Measurements from ENCODE around the gene KCNJ6. TPM values are rescaled to one million over a fixed set of nuclear protein-coding genes. Genes with fewer than 3 reads are reported as not detected.

KCNJ6 gene, protein sequence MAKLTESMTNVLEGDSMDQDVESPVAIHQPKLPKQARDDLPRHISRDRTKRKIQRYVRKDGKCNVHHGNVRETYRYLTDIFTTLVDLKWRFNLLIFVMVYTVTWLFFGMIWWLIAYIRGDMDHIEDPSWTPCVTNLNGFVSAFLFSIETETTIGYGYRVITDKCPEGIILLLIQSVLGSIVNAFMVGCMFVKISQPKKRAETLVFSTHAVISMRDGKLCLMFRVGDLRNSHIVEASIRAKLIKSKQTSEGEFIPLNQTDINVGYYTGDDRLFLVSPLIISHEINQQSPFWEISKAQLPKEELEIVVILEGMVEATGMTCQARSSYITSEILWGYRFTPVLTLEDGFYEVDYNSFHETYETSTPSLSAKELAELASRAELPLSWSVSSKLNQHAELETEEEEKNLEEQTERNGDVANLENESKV
- total RNA-seq (not detected), polyA plus RNA-seq (under 1 TPM in 1 of 2 donors, not detected in 1; 0.01 TPM), total RNA-seq (not detected)

GRCh38 chr21:37916310-37917051 lies at the start of gene KCNJ6:
Gene KCNJ6, minus strand, starts transcription at chr21:37916457. Its CDS starts 75,775 bp downstream, at chr21:37840682.
- ChIA-PET POLR2A (no interaction called here), CTCF (no interaction called here)
- Mint-ChIP-seq H3K4me1 (peaks cover 2 to 15% (median 9%) of the 10 kb centered on the region in 7 donors), H3K27me3 (peaks cover 58 to 82% (median 73%) of the 10 kb centered on the region in 5 donors), H3K36me3 (peaks cover 0 to 12% (median 0%) of the 10 kb centered on the region in 5 donors), H3K4me3 (peak within 1 kb of the TSS in 7 of 10 donors; percentile 14 to 73 (median 33)), H3K9me3 (peaks cover 0 to 10% (median 0%) of the 10 kb centered on the region in 11 donors), H3K27ac (no peak within 1 kb of the TSS)
- Histone ChIP-seq H3K4me3 (ENCODE audit: low read length) (no peak within 1 kb of the TSS), H3K4me1 (ENCODE audit: control insufficient read depth in 2 of 2, insufficient read depth in 2 of 2, low read length in 2 of 2) (no peaks in the 10 kb centered on the region), H3K27ac (ENCODE audit: low read depth, low read length) (no peak within 1 kb of the TSS), H3K27me3 (ENCODE audit: control insufficient read depth in 2 of 2, insufficient read depth in 2 of 2, low read length in 2 of 2) (no peaks in the 10 kb centered on the region), H3K9me3 (ENCODE audit: control insufficient read depth in 2 of 3, low read length in 3 of 3) (no peaks in the 10 kb centered on the region), H3K36me3 (ENCODE audit: control insufficient read depth in 2 of 3, insufficient read depth in 3 of 3, low read length in 3 of 3) (no peaks in the 10 kb centered on the region)
- intact Hi-C loops (cut with micrococcal nuclease), result no loop called here
- peak in 1 of 9 donors; percentile 23 for DNase-seq
- no peak for ATAC-seq

- no peak for DNase-seq
- H3K4me1 ChIP-seq (ENCODE audit: control insufficient read depth in 2 of 2, insufficient read depth in 2 of 2, low read length in 2 of 2), result no peaks in the 10 kb centered on the region
- ChIA-PET CTCF (no interaction called here), POLR2A (no interaction called here)
- Mint-ChIP-seq H3K27ac (no peak overlapping the region), H3K4me3 (no peak overlapping the region), H3K9me3 (peaks cover 0 to 3% (median 0%) of the 10 kb centered on the region in 11 donors), H3K36me3 (no peaks in the 10 kb centered on the region), H3K27me3 (peaks cover 0 to 20% (median 15%) of the 10 kb centered on the region in 5 donors), H3K4me1 (peaks cover 0 to 2% (median 0%) of the 10 kb centered on the region in 7 donors)
- no peaks in the 10 kb centered on the region for H3K9me3 ChIP-seq (ENCODE audit: control insufficient read depth in 2 of 3, low read length in 3 of 3)
- ATAC-seq, result no peak
- no peaks in the 10 kb centered on the region for H3K36me3 ChIP-seq (ENCODE audit: control insufficient read depth in 2 of 3, insufficient read depth in 3 of 3, low read length in 3 of 3)
- intact Hi-C loops (cut with micrococcal nuclease), result no loop called here
- no peak overlapping the region for H3K27ac ChIP-seq (ENCODE audit: low read depth, low read length)
- H3K27me3 ChIP-seq (ENCODE audit: control insufficient read depth in 2 of 2, insufficient read depth in 2 of 2, low read length in 2 of 2), result peaks cover 0 to 3% of the 10 kb centered on the region in 2 donors
- no peak overlapping the region for H3K4me3 ChIP-seq (ENCODE audit: low read length)
Measured at GRCh38 chr21:37965088-37965805, 49.0 kb upstream of the KCNJ6 start.

- no peak overlapping the region for H3K4me3 Mint-ChIP-seq
- no peak overlapping the region for H3K27ac Mint-ChIP-seq
- Histone ChIP-seq H3K36me3 (ENCODE audit: control insufficient read depth in 2 of 3, insufficient read depth in 3 of 3, low read length in 3 of 3) (no peaks in the 10 kb centered on the region), H3K4me3 (ENCODE audit: low read length) (no peak overlapping the region), H3K27ac (ENCODE audit: low read depth, low read length) (no peak overlapping the region), H3K9me3 (ENCODE audit: control insufficient read depth in 2 of 3, low read length in 3 of 3) (no peaks in the 10 kb centered on the region), H3K4me1 (ENCODE audit: control insufficient read depth in 2 of 2, insufficient read depth in 2 of 2, low read length in 2 of 2) (no peaks in the 10 kb centered on the region), H3K27me3 (ENCODE audit: control insufficient read depth in 2 of 2, insufficient read depth in 2 of 2, low read length in 2 of 2) (no peaks in the 10 kb centered on the region)
- intact Hi-C loops (cut with micrococcal nuclease), result no loop called here
- H3K9me3 Mint-ChIP-seq, result peaks cover 0 to under 1% (median 0%) of the 10 kb centered on the region in 11 donors
- CTCF ChIA-PET, result no interaction called here
- H3K36me3 Mint-ChIP-seq, result no peaks in the 10 kb centered on the region
- POLR2A ChIA-PET, result no interaction called here
- DNase-seq (no peak), ATAC-seq (no peak)
- H3K4me1 Mint-ChIP-seq, result no peaks in the 10 kb centered on the region
- H3K27me3 Mint-ChIP-seq, result peaks cover 0 to 38% (median 16%) of the 10 kb centered on the region in 5 donors
Measured at GRCh38 chr21:37958537-37958936, 42.3 kb upstream of the KCNJ6 start.

DNA sequence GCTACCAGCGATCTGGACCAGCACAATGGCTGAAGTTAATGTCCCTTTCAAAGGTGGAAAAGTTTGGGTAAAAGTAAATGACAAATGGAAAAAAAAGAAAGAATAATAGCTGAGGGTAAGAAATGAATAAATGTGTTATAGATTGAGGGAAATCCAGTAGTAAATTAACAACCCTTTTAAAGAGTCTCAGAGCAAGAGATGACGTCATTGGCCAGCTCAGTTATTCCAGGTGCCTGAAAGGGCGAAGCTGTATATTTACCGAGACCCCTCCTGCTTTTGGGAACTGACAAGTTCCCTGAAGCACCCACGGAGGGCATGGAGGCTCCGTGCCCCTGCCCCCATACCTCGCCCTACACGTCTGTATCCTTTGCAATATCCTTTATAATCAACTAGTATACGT lies 40.5 kb upstream of the KCNJ6 start:
- Mint-ChIP-seq H3K36me3 (no peaks in the 10 kb centered on the region), H3K4me1 (no peaks in the 10 kb centered on the region), H3K27me3 (peaks cover 0 to 33% (median 16%) of the 10 kb centered on the region in 5 donors), H3K9me3 (no peaks in the 10 kb centered on the region), H3K4me3 (no peak overlapping the region), H3K27ac (no peak overlapping the region)
- DNase-seq, result no peak
- POLR2A ChIA-PET, result no interaction called here
- Histone ChIP-seq H3K9me3 (ENCODE audit: control insufficient read depth in 2 of 3, low read length in 3 of 3) (no peaks in the 10 kb centered on the region), H3K4me1 (ENCODE audit: control insufficient read depth in 2 of 2, insufficient read depth in 2 of 2, low read length in 2 of 2) (no peaks in the 10 kb centered on the region), H3K27ac (ENCODE audit: low read depth, low read length) (no peak overlapping the region), H3K36me3 (ENCODE audit: control insufficient read depth in 2 of 3, insufficient read depth in 3 of 3, low read length in 3 of 3) (no peaks in the 10 kb centered on the region), H3K27me3 (ENCODE audit: control insufficient read depth in 2 of 2, insufficient read depth in 2 of 2, low read length in 2 of 2) (no peaks in the 10 kb centered on the region), H3K4me3 (ENCODE audit: low read length) (no peak overlapping the region)
- intact Hi-C loops (cut with micrococcal nuclease), result no loop called here
- no peak for ATAC-seq
- CTCF ChIA-PET, result interaction anchor here (0.6 kb wide), 1 partner anchor 567 kb away, joined by 3 read pairs; no protein-coding TSS in a partner anchor

- Histone ChIP-seq H3K9me3 (ENCODE audit: control insufficient read depth in 2 of 3, low read length in 3 of 3) (no peaks in the 10 kb centered on the region), H3K36me3 (ENCODE audit: control insufficient read depth in 2 of 3, insufficient read depth in 3 of 3, low read length in 3 of 3) (no peaks in the 10 kb centered on the region), H3K27me3 (ENCODE audit: control insufficient read depth in 2 of 2, insufficient read depth in 2 of 2, low read length in 2 of 2) (no peaks in the 10 kb centered on the region), H3K4me3 (ENCODE audit: low read length) (no peak overlapping the region), H3K4me1 (ENCODE audit: control insufficient read depth in 2 of 2, insufficient read depth in 2 of 2, low read length in 2 of 2) (no peaks in the 10 kb centered on the region), H3K27ac (ENCODE audit: low read depth, low read length) (no peak overlapping the region)
- DNase-seq (no peak), ATAC-seq (no peak)
- H3K27ac Mint-ChIP-seq, result no peak overlapping the region
- H3K36me3 Mint-ChIP-seq, result no peaks in the 10 kb centered on the region
- H3K27me3 Mint-ChIP-seq, result peaks cover 0 to 20% (median 12%) of the 10 kb centered on the region in 5 donors
- ChIA-PET POLR2A (no interaction called here), CTCF (no interaction called here)
- no peak overlapping the region for H3K4me3 Mint-ChIP-seq
- H3K4me1 Mint-ChIP-seq, result no peaks in the 10 kb centered on the region
- H3K9me3 Mint-ChIP-seq, result peaks cover 0 to 12% (median 0%) of the 10 kb centered on the region in 11 donors
- intact Hi-C loops (cut with micrococcal nuclease), result no loop called here
Measured at GRCh38 chr21:37945036-37945435, 28.8 kb upstream of the KCNJ6 start.

DNA sequence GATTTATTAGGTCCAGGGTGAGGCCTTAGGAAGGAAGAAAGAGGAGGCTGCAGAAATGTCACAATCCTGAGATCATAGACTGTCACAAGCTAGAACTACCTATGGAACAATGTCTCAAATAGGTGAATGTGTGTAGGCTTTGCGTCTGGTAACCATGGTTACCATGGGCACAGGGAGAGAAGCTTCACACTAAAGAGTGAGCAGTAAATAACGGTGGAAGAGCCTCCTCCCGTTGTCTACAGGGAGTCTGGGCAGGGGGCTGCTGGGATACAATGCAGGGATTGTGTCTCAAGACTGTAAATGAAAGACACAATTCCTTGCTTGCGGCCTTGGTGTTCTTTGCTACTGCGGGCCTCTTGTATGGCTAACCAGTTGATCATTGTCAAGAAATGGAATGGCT lies 28.2 kb upstream of the KCNJ6 start:
- H3K4me1 Mint-ChIP-seq, result no peaks in the 10 kb centered on the region
- no peak overlapping the region for H3K27ac Mint-ChIP-seq
- ChIA-PET POLR2A (no interaction called here), CTCF (no interaction called here)
- H3K4me3 ChIP-seq (ENCODE audit: low read length), result no peak overlapping the region
- peaks cover 0 to 17% (median 5%) of the 10 kb centered on the region in 11 donors for H3K9me3 Mint-ChIP-seq
- DNase-seq, result no peak
- no peak for ATAC-seq
- intact Hi-C loops (cut with micrococcal nuclease), result no loop called here
- no peak overlapping the region for H3K27ac ChIP-seq (ENCODE audit: low read depth, low read length)
- peaks cover 0 to 20% (median 14%) of the 10 kb centered on the region in 5 donors for H3K27me3 Mint-ChIP-seq
- H3K4me3 Mint-ChIP-seq, result no peak overlapping the region
- H3K27me3 ChIP-seq (ENCODE audit: control insufficient read depth in 2 of 2, insufficient read depth in 2 of 2, low read length in 2 of 2), result no peaks in the 10 kb centered on the region
- H3K36me3 ChIP-seq (ENCODE audit: control insufficient read depth in 2 of 3, insufficient read depth in 3 of 3, low read length in 3 of 3), result no peaks in the 10 kb centered on the region
- no peaks in the 10 kb centered on the region for H3K36me3 Mint-ChIP-seq
- no peaks in the 10 kb centered on the region for H3K4me1 ChIP-seq (ENCODE audit: control insufficient read depth in 2 of 2, insufficient read depth in 2 of 2, low read length in 2 of 2)
- H3K9me3 ChIP-seq (ENCODE audit: control insufficient read depth in 2 of 3, low read length in 3 of 3), result no peaks in the 10 kb centered on the region
